NT2/D1 (cell line): ENCODE measurements around the gene PHKB.

Source experiments
- SUZ12 ChIP-seq: IDR thresholded peaks from 2 replicates; pipeline ENCODE4 v1.6.1; 2011; ENCODE audit not compliant: insufficient read length, insufficient read depth; ENCODE audit errors: extremely low read depth
- YY1 ChIP-seq: IDR thresholded peaks from 2 replicates; pipeline ENCODE4 v1.6.1; 2011; ENCODE audit not compliant: insufficient read length, insufficient read depth

DNA sequence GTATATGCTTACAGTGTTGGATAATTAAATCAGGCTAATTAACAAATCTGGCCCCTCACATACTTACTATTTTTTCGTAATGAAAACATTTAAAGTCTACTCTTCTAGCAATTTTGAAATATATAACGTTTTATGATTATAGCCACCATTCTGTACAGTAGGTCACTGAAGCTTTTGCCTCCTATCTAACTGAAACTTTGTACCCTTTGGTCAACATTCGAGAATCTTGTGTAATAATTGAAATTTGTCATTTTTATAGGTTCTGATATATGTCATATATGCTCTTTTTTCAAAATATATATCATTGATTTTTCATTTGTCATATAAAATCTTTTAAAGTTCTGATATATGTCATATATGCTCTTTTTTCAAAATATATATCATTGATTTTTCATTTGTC, 12.7 kb downstream of the PHKB start:
- no peak for TF ChIP-seq SUZ12
- TF ChIP-seq YY1: no peak
